ENCODE results near the gene ZNF423. TPM values are rescaled to one million over a fixed set of nuclear protein-coding genes. Genes with fewer than 3 reads are reported as not detected.

ZNF423 gene
- total RNA-seq, 1 donor from 2014 or later = 0.35 TPM

DNA sequence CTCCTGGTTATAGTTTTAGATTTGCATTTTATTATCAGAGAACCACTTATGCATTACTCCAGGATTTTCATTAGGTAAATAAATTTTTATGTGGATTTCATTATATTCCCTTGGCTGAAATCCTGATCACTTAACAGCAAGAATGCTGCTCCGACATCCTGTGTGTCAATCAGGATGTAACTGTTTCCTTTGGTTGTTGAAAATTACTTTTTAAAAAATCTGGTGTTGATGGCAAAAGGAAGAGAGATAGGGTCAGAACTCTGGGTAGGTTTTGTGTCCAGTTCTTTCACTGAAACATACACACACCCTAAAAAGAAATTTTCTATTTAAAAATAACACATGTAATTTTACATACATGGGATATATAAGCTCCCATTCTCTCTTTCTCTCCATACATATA lies 30.9 kb downstream of the ZNF423 start:
- DNase-seq (ENCODE audit: low read depth) = no peak

DNA sequence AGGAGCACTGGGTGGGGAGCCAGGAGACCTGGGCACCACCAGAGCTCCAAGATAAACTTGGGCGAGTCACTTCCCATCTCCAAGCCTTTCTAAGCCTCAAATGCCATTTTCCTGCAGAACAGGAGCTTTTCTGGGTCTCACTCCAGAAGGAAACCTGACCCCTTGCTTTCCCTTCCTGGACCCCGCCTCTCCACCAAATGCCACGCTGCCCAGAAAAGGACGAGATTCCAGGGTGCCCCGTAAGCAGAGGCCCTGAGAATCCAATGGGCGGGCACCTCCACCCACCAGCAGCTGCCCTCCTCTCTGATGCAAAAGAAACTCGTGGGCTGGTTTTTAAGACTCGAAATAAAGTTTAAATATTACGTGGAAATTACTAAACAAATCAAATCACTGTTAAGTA lies 31.3 kb downstream of the ZNF423 start:
- no peak for DNase-seq (ENCODE audit: low read depth)

- no peak for DNase-seq (ENCODE audit: low read depth)
Observed at GRCh38 chr16:49822649-49823370, 33.1 kb downstream of the ZNF423 start.

GRCh38 chr16:49821614-49822282 lies 34.2 kb downstream of the ZNF423 start:
- DNase-seq (ENCODE audit: low read depth) = no peak

DNA sequence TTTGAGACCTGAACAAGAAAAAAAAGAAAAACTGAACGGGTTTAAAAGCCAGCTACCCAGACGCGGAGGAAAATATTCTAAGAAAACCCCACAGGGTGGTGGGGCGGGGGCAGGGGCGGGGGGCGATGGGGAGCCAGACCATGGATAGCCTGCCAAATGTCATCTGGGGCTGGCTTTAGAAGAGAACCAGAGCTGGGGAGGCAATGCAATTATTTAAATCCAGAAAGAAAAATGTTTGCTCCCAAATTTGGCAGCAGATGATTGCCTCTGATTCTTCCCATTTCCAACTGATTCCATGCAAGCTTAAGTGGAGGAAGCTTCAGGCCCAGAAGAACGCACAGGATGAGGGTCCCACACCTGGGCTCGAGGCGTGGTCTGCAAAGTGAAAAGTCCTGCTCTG lies 34.8 kb downstream of the ZNF423 start:
- no peak for DNase-seq (ENCODE audit: low read depth)

DNA sequence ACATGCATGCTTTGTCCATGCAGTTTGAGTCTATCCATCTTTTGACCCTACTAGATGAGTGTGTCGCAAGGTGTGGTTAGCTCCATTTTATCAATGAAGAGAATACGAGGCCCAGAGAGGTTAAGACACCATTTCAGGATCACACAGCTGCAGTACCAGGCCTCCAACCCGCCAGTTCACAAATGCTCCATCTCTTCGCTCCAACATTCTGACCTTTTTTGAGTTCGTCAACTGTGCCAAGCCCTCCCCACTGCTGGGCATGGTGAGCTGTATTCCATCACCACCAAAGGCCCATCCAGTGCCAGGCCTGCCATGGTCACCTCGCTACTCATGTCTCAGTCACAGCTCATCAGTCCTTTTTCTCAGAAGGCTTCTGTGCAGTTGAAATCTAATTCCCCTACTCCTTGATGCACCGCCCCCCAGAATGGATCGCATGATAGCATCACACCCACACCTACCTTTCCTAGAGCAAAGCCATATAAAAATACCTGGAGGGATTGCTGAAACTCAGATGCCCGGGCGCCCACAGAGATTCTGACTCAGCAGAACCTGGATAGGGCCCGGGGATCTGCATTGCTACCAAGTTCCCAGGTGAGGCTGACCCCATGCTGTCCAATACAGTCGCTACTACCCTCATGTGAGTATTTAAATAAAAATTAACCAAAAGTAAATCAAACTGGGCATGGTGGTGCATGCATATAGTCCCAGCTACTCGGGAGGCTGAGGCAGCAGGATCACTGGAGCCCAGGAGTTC lies 38.0 kb downstream of the ZNF423 start:
- no peak for DNase-seq (ENCODE audit: low read depth)

DNA sequence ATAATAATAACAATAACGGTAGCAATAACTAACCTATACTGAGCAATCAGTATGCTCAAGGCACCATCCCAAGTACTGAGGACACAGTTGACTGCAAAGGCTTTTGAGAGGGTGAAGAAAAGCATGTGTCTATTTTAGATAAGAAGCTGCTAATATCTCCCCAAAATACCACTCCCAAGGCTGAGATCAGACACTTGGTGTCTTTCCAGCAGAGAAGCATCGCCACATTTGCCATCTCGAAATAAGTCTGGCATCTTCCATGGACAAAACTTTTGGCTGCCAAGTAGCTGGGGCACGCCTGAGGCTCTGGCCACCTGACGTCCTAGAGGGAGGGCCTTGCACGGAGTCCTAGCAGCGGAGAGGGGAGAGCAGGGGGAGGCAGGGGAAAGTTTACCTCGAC lies 39.0 kb downstream of the ZNF423 start:
- DNase-seq (ENCODE audit: low read depth) = no peak

- DNase-seq (ENCODE audit: low read depth) = no peak
Observed at GRCh38 chr16:49811644-49812334, 44.1 kb downstream of the ZNF423 start.

GRCh38 chr16:49810831-49811230 lies 45.1 kb downstream of the ZNF423 start:
- no peak for DNase-seq (ENCODE audit: low read depth)

GRCh38 chr16:49809561-49809960 lies 46.4 kb downstream of the ZNF423 start:
- no peak for DNase-seq (ENCODE audit: low read depth)

GRCh38 chr16:49809062-49809461 lies 46.9 kb downstream of the ZNF423 start:
- DNase-seq (ENCODE audit: low read depth) = no peak

GRCh38 chr16:49806446-49806845 lies 49.5 kb downstream of the ZNF423 start:
- DNase-seq (ENCODE audit: low read depth) = no peak

- DNase-seq (ENCODE audit: low read depth) = no peak
Observed at GRCh38 chr16:49801290-49801689, 54.6 kb downstream of the ZNF423 start.

DNA sequence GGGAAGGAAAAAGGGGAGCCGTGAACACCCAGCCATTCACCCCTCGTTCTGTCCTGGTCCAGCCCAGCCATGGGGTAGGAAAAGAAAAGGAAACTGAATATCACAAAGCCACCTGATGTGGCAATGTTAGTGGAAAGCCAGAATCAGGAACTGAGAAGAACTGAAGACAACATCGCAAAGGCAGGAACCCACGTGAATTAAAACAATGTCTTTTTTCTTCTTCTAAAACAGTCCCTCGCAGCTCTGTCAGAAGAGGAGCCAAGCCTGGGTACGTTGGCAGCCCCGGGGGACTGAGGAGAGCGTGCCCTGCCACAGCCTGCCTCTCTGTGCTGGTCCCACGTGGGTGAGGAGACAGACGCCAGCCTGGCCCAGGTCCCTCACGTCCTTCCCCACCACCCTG lies 55.0 kb downstream of the ZNF423 start:
- no peak for DNase-seq (ENCODE audit: low read depth)

DNA sequence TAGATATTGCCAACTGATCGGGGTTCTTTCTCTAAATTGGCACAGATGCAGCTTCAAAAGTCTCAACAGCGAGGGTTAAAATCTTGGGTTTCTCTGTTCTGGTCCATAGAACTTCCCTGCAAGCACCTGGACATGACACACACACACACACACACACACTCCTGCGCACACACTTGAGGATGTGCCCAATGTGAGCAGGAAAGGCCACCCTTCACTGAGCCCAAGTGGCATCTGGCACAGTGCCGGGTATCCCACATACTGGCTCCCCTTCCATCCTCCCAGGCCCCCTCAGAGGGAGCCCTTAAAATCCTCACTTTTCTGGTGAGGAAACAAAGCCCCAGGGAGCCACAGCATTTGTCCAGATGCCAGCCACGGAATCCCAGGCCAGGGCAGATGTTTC lies 55.5 kb downstream of the ZNF423 start:
- DNase-seq (ENCODE audit: low read depth) = no peak

- no peak for DNase-seq (ENCODE audit: low read depth)
Observed at GRCh38 chr16:49799172-49799571, 56.7 kb downstream of the ZNF423 start.

DNA sequence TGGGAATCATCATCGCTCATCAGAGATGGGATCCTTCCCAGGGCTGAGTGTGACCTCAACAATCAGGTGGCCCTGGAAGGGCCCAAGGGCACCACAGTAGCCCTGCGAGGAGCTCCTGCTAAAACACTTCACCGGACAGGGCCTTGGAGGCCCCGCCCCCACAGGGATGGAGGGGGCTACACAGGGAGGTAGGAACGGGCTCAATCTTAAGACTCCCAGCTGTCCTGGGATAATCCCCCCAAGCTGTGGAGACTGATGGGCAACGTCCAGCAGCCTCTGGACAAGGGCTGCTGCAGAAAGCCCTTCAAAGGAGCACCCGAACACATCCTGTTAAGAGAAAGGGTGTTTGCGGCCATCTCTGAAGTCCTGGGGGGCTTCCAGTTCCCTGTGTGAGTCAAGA lies 60.4 kb downstream of the ZNF423 start:
- no peak for DNase-seq (ENCODE audit: low read depth)

GRCh38 chr16:49793244-49793643 lies 62.7 kb downstream of the ZNF423 start:
- DNase-seq (ENCODE audit: low read depth) = no peak

DNA sequence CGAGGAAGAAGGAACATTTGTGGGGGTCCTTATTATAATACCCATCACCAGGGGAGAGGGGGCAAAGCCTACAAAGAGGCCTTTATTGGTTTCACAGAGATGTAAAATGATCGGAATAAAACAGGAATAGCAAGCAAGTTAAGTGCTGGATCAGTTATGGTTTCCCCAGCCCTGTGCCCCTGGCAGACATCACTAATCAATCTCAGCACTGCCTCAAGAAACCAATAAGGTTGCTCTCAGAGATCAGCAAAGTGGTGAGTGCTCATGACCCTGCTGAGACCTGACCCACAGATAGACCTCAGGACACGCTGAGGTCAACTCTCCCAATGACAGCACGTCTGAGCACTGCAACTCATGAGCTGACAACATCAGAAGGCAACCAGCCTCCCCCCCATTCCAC lies 66.3 kb downstream of the ZNF423 start:
- no peak for DNase-seq (ENCODE audit: low read depth)

DNA sequence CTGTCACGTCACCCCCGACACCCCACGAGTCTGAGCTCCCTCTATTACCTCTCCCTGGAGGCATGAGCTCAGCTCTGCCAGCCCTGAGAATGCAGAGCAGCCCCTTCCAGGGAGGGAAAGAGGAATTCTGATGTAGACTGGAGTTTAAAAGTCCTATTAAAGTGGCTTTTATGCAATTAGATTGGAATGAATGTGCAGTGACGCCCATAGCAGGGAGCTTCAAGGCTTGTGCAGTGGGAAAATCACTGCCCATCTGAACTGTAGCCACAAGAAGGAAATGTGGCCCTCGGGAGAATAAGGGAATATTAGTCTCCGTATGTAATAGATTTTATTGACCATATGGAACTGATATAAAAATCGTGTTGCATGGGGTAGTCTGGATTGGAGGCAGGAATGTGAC lies 66.9 kb downstream of the ZNF423 start:
- DNase-seq (ENCODE audit: low read depth) = no peak

- DNase-seq (ENCODE audit: low read depth) = no peak
Observed at GRCh38 chr16:49788572-49788971, 67.3 kb downstream of the ZNF423 start.

DNA sequence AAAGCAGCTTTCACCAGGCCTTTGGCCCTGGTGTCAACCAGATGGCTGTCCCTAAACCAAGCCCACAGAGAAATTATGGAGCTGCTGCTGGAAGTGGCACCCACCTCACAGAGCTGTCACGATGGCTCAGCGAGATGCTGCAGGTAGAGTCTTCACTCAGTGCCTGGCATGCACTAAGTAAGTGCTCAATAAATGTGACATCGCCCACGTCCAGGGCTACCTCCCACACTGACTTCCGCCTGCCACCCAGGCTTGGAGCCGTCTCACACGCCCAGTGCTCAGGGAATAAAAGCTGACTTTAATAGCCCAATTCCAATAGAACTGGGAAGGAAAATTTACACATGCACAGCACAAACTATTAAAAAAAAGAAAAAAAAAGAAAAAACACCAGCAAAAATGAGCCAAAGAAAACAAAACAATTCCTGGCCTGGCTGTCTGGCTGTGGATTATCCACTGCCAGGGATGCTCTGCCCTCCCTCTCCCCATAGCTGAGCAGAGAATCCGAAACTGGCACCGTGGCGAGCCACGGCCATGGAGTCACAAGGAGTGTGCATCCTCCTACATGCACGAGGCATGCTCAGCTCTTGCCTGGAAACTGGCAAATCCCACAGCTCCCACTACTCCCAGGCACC lies 68.9 kb downstream of the ZNF423 start:
- no peak for DNase-seq (ENCODE audit: low read depth)

All from renal cortical epithelial cell (primary cell).